ENCODE results near the gene NOXO1.
"Not testable (repeated sequence)": the region's sequence is repeated elsewhere in the genome, so short reads cannot be mapped to it uniquely, and the experiment has no call there.

The NOXO1 gene

DNA sequence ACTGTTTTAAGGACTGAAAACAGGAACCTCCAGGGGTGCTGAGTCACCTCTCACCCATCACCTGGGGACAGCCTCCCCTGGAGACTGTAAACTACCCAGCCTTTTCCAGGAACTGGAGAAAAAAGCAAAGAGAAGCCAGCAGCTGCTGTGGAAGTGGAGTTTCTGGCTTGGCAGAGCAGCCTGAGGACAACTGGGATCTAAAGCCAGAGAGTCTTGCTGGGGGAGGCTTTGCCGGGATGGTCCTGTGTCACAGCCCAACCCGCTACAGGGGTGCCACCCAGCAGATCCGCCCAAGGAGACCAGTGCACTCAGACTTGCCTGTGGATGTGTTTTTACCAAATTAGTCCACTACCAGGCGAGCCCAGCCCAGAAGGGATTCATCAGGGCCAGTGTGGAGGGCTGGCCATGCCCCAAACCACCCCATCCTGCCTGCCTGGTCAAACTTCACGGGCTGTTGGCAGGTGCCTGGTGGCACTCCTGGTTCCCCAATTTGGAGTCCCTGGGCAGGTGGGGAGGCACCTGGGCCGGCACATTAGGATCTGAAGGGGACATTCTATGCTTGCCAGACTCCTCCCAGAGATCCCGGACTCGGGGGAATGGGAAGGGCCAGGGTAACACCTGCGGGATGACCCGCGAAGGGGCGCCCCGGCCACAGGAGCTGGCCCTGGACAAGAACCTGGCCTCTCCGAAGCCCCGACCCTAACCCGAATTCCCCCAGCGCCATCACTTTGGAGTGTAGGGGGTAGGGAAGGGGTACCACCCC is 39.0 kb downstream of the NOXO1 start:
- DNase-seq (ENCODE audit: low read depth), result no peak

DNA sequence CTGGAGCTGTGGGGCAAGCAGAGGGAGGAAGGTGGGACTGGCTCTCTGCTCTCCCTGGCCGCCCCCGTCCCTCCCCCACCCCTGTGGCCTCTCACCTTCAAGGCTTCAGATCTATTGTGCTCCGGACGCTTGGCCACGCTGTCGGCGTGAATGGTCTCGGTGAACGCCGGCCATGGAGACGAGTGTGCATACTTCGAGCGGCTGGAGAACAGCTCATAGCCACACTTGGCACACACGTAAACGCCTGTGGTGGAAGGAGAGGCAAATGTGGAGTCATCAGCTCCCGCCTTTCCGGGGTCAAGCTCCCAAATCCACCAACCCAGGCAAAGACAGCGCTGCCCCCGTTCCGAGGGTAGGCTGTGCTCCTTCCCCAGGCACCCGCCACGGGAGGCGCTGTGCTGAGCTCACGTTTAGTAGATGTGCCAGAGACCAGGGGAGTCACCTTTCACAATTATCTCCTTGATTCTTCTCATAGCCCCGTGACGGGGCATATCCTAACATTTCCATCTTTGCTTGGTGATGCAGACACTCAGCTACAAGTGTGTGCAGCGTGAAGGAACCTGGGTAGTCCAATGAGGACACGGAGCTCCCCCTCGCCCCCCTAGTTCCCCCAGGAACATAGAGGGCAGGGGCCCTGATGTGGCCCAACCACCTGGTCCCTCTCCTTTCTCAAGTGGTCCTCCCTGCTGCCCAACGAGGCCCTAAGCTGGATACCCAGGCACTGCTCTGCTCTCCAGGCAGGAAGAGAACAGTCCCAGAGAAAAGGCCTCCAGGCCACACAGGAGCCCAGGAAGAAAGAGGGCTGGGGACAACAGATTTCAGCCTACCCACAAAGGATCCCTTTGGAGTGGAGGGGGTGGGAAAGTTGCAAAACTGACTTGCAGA is 39.9 kb downstream of the NOXO1 start:
- DNase-seq (ENCODE audit: low read depth), result no peak

DNA sequence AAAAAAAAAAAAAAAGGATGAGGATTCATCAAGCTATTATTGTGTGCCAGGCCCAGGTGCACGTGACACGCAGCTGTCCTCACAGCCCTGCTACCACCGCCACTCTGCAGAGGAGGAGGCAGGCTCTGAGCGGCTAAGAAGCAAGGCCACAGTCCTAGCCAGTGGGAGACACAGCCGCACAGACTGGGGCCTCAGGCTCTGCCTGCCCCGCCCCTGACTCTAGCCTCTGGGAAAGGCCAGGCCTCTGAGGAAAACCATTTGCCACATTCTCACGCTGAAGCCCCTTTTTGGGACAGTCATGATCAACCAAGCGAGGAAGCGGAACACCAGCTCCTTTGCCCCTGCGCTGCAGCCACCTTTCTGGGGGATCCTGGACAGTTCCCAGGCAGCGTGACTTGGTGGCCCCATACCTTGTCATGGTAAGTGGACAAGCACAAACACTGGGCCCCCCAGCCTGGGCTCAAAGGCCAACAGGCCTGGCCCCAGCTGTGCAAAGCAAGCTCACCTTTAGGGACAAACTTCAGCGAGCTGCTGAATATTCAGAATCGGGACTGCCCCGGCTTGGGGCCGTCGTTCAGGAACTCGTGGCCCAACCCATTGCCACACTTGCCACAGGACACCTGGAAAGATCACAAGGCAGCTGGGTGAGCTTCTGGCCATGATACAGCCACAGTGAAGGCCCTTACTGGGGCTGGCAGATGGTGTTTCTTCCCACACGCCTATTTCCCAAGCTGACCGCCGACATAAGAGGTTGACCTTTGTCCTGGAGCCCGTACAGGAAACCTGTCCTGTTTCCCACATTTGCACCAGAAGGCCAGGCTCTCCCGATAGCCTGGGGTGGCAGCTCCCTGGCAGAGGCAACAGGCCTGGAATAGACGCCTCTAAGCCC is 40.8 kb downstream of the NOXO1 start:
- no peak for DNase-seq (ENCODE audit: low read depth)

DNA sequence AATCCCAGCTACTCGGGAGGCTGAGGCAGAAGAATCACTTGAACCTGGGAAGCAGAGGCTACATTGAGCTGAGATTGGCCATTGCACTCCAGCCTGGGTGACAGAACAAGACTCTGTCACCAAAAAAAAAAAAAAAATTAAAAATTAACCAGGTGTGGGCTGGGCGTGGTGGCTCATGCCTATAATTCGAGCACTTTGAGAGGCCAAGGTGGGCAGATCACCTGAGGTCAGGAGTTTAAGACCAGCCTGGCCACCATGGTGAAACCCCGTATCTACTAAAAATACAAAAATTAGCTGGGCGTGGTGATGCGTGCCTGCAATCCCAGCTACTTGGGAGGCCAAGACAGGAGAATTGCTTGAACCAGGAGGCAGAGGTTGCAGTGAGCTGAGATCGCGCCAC is 41.4 kb downstream of the NOXO1 start:
- not testable (repeated sequence) for DNase-seq (ENCODE audit: low read depth)

DNA sequence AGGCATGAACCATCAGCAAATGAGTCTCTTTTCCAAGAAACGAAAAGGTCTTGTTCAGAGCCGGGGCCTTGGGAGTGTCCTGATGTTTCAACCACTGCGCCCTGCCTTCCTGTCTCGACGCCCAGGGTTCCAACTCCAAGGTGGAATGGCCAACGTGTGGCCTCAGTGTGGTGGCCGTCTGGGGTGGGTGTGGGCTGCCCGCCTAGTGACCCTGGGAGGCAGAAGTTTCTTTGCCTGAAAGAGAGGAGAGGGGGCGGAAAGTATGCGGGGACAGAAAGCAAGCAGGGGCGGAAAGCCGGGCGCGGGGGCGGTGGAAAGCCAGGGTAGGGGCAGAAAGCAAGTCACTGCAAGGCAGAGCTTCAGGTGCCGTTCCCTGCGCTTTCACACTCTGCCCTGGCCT is 42.4 kb downstream of the NOXO1 start:
- DNase-seq (ENCODE audit: low read depth), result no peak

DNA sequence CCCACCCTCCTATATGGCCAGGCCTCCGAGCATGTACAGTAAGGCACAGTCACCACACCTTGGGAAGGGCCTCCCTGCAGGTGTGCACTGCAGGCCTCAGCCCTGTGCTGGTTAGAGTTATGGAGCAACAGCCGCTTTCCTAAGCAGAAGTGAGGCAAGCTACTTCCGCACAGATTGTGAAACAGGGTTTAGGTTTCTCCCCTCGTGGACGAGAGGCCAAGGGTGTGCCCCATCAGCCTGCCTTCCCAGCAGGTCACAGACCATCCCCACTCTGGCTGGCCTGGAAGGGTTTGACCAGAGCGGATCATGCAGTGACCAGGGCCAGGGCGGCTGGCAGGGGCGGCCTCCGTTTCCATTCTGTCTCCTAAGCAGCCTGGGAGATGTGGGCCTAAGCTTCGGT is 43.0 kb downstream of the NOXO1 start:
- no peak for DNase-seq (ENCODE audit: low read depth)

DNA sequence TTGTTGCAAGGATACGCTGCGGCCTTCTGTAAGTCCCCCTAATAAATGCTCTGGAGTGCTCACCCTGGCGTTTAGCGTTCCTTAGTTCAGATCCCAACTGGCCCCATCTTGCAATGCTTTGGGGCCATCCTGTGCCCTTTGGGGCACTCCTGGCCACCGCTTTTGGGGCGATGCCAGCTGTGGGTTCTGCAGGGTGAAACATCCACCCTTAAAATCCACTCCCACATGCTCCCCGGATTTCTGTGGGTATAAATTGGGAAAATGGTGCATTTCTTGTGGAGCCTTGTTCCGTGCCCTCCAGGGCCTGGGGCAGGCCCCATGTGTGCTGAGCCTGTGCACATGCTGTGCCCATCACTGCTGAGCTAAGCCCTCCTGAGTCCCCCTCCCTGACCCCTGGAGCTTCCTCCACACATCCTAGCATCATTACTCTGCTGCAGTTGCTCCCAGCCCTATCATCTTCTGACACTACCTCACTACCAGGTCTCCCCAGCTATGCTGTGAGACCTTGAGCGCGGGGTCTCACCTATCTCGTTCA is 44.3 kb downstream of the NOXO1 start:
- no peak for DNase-seq (ENCODE audit: low read depth)

DNA sequence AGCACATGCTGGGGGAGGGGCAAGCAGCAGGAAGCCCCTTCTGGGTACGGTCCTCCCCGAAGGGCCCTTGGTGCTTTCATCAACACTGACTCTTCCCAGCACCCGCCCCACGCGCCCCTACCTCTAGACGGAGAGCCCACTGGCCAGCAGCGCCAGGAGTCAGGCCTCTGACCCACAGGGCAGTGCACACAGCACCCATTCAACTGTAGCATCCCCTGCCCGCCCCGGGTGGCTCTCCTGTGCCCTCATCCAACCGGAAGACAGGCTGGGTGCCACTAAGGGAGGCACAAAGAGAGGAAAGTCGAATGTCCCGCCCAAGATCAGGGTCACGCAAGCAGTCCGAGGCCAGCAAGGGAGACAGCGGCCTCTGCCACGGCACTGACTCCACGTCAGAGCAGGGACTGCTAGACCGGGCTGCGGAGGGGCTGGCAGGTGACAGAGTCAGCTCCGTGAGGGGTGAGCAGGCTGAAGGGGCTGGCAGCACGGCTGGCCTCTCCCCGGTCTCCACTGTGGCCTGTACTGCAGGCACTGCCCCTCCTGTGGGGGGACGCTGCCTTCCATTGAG is 48.1 kb downstream of the NOXO1 start:
- no peak for DNase-seq (ENCODE audit: low read depth)

DNA sequence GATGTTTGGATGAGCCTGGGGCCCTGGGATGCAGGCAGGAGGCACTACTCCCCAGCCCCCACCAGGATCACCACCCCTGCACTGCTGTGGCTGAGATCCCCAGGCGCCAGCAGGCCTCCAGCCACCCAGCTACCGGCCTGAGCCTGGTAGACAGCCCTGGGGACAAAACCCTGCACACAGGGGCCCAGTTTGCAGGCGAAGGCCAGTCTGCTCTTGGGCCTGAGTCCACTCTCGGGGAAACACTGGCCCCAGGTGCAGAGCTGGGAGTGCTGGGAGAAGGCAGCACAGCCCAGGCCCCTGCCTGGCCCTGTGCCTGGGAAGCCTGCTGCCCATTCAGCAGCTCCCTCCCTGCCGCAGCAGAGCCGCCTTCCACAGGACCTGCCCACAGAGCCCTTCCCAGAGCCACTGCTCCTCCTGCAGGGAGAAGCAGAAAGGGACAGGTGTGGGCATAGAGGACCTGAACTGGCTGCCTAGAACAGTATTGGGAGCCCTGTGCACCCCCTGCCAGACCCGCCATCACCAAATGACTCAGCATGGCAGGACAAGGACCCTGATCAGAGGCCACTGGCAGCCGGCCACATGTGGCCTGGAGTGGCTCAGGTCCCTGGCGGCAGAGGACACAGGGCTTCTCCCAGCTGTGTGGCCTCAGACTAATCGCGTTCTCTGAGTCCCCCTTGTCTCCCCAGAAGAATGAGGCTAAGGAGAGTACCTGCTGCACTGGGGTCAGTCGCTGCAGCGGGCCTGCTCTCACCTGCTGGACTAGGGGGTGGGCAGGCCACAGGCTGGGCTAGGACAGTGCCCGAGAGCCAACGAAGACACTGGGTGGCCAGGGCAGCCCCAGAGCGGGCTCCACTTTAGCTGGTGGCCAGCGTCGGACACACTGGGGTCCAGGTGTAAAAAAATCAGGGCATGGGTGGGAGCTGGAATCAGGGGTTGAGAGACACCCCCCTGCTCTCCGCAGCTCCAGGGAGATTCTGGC is 48.9 kb downstream of the NOXO1 start:
- DNase-seq (ENCODE audit: low read depth), result no peak

DNA sequence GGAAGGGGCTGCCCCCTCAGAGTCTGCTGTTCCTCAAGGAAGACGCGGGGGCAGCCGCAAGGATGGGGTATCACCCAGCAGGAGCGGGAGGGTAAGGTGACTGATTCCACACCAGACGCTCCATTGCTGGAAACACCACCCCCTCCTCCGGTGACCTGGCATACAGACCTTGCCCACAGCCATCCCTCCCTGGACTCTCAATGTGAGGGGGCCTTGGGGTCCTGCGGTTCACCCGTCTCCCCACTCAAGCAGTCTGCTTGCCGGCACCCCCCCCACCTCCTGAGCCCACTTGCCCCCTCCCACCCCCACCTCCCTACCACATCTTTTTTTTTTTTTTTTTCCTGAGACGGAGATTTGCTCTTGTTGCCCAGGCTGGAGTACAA is 50.9 kb downstream of the NOXO1 start:
- DNase-seq (ENCODE audit: low read depth), result no peak

DNA sequence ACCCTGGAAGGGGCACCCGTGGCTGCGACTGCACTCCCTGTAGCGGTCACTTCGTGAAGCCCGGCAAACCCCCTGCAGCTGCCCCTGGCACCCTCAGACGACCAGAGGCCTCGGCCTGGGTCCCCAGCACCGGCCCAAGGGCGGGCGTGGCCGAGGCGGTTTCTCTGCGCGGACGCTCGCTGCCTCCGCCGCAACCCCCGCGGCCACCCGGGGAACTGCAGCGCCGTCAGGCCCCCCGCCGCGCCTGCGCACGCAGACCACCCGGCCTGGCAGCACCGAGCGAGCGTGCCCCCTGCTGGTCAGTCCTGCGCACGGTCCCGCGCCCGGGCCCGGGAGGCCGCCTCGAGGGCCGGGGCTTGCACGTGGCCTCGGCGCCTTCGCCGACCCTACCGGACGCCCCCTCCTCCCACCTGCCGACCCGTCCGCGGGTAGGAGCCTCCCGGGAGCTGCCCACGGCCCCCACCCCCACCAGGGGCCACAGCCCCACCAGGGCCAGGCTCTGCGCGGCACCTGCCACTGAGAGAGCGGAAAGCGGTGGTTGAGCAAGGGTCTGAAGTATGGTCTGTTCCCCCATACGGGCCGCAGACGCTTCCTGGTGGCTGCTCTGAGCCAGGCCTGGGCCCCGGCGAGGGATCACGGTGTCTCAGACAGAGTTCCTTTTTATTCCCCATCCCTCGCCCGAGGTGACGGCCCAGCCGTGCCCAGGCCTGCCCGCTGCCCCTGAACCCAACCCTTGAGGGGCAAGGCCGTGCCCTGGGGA is 51.5 kb downstream of the NOXO1 start:
- peak; percentile 91 for DNase-seq (ENCODE audit: low read depth)

DNA sequence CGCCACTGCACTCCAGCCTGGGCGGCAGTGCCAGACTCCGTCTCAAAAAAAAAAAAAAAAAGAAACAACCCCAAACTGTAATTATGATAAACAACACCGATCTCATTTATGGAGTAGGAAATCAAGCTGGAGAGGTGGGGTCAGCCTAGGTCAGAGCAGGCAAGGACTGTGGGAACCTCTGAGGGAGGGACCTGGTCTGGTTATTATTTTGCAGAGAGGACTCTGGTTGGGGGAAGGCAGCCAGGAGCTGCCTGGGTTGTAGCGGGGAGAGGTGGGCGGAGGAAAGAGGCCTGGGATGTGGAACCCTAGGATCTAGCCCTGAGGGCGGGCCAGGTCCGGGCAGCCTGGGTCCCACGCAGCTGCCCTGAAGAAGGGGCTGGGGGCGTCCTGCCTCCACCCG is 52.2 kb downstream of the NOXO1 start:
- no peak for DNase-seq (ENCODE audit: low read depth)

Measured in activated T-cell treated with anti-CD3 and anti-CD28 coated beads for 24 hours (primary cell).